ENCODE measurements around the gene LYRM4. TPM values are rescaled to one million over a fixed set of nuclear protein-coding genes. Genes with fewer than 3 reads are reported as not detected.

The LYRM4 gene
- polyA plus RNA-seq, 1 donor from 2014 or later, result 29.3 TPM

DNA sequence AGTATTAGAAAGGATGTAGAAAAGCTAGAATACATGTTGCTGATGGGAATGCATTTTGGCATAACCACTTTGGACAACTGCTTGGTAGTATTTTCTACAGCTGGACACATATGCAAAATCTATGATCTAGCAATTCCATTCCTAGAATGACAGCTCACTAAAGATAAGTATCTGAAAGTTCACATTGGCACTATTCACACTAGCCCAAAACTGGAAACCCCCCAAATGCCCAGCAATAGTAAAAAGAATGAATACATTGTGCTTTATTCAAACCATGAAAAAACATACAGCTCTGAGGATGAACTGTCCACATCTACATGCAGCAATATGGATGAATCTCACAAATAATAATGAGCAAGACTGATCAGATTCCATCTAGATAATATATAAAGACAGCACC, 96.7 kb downstream of the LYRM4 start:
- no peaks in the 10 kb centered on the region for H3K27me3 ChIP-seq (ENCODE audit: insufficient read depth, low read depth, low read length)
- H3K27ac ChIP-seq (ENCODE audit: low read length), result no peak overlapping the region
- H3K4me3 ChIP-seq (ENCODE audit: low read length), result no peak overlapping the region
- no peaks in the 10 kb centered on the region for H3K9me3 ChIP-seq (ENCODE audit: low read length)
- no peaks in the 10 kb centered on the region for H3K36me3 ChIP-seq (ENCODE audit: insufficient read depth, low read length)
- H2AFZ ChIP-seq (ENCODE audit: low read depth, low read length), result no peak overlapping the region
- H3K9me2 ChIP-seq (ENCODE audit: insufficient read depth, low read length), result no peaks in the 10 kb centered on the region
- H3K9ac ChIP-seq (ENCODE audit: low read length), result no peak overlapping the region
- no peaks in the 10 kb centered on the region for H3F3A ChIP-seq (ENCODE audit: insufficient read depth, low read length, poor library complexity, severe bottlenecking)
- TF ChIP-seq EP300 (conservative IDR thresholded peaks at IDR 0.05; ENCODE audit: poor library complexity, severe bottlenecking) (no peak), POLR2AphosphoS5 (IDR thresholded peaks at IDR 0.05) (no peak), EZH2 (IDR thresholded peaks at IDR 0.05; ENCODE audit: borderline replicate concordance, insufficient read depth, low read length, poor library complexity, severe bottlenecking) (no peak), MXI1 (conservative IDR thresholded peaks at IDR 0.05; ENCODE audit: poor library complexity, severe bottlenecking) (no peak), RAD21 (conservative IDR thresholded peaks at IDR 0.05) (no peak), REST (IDR thresholded peaks at IDR 0.05; ENCODE audit: borderline replicate concordance) (no peak), TAF1 (IDR thresholded peaks at IDR 0.05; ENCODE audit: low read depth) (no peak), SMC3 (conservative IDR thresholded peaks at IDR 0.05; ENCODE audit: poor library complexity) (no peak)
- TF ChIP-seq, protein P1, sequence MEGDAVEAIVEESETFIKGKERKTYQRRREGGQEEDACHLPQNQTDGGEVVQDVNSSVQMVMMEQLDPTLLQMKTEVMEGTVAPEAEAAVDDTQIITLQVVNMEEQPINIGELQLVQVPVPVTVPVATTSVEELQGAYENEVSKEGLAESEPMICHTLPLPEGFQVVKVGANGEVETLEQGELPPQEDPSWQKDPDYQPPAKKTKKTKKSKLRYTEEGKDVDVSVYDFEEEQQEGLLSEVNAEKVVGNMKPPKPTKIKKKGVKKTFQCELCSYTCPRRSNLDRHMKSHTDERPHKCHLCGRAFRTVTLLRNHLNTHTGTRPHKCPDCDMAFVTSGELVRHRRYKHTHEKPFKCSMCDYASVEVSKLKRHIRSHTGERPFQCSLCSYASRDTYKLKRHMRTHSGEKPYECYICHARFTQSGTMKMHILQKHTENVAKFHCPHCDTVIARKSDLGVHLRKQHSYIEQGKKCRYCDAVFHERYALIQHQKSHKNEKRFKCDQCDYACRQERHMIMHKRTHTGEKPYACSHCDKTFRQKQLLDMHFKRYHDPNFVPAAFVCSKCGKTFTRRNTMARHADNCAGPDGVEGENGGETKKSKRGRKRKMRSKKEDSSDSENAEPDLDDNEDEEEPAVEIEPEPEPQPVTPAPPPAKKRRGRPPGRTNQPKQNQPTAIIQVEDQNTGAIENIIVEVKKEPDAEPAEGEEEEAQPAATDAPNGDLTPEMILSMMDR (IDR thresholded peaks at IDR 0.05; ENCODE audit: poor library complexity, severe bottlenecking), result no peak
- H3K4me2 ChIP-seq (ENCODE audit: low read length), result no peak overlapping the region
- H3K79me2 ChIP-seq (replicated peaks; ENCODE audit: insufficient read depth, low read length), result no peaks in the 10 kb centered on the region
- no peaks in the 10 kb centered on the region for H4K20me1 ChIP-seq (ENCODE audit: insufficient read depth)

GRCh38 chr6:5163247-5163646, 97.5 kb downstream of the LYRM4 start:
- Histone ChIP-seq H3F3A (ENCODE audit: insufficient read depth, low read length, poor library complexity, severe bottlenecking) (no peaks in the 10 kb centered on the region), H3K9ac (ENCODE audit: low read length) (no peak overlapping the region), H3K36me3 (ENCODE audit: insufficient read depth, low read length) (no peaks in the 10 kb centered on the region), H3K9me2 (ENCODE audit: insufficient read depth, low read length) (no peaks in the 10 kb centered on the region), H2AFZ (ENCODE audit: low read depth, low read length) (no peak overlapping the region), H3K4me3 (ENCODE audit: low read length) (no peak overlapping the region), H3K27me3 (ENCODE audit: insufficient read depth, low read depth, low read length) (no peaks in the 10 kb centered on the region), H3K9me3 (ENCODE audit: low read length) (no peaks in the 10 kb centered on the region), H4K20me1 (ENCODE audit: insufficient read depth) (no peaks in the 10 kb centered on the region), H3K4me2 (ENCODE audit: low read length) (no peak overlapping the region), H3K79me2 (replicated peaks; ENCODE audit: insufficient read depth, low read length) (no peaks in the 10 kb centered on the region), H3K27ac (ENCODE audit: low read length) (no peak overlapping the region)
- TF ChIP-seq, protein P1 (IDR thresholded peaks at IDR 0.05; ENCODE audit: poor library complexity, severe bottlenecking), result no peak
- no peak for TF ChIP-seq EP300 (conservative IDR thresholded peaks at IDR 0.05; ENCODE audit: poor library complexity, severe bottlenecking)
- no peak for TF ChIP-seq EZH2 (IDR thresholded peaks at IDR 0.05; ENCODE audit: borderline replicate concordance, insufficient read depth, low read length, poor library complexity, severe bottlenecking)
- no peak for TF ChIP-seq TAF1 (IDR thresholded peaks at IDR 0.05; ENCODE audit: low read depth)
- TF ChIP-seq MXI1 (conservative IDR thresholded peaks at IDR 0.05; ENCODE audit: poor library complexity, severe bottlenecking), result no peak
- no peak for TF ChIP-seq REST (IDR thresholded peaks at IDR 0.05; ENCODE audit: borderline replicate concordance)
- no peak for TF ChIP-seq RAD21 (conservative IDR thresholded peaks at IDR 0.05)
- TF ChIP-seq SMC3 (conservative IDR thresholded peaks at IDR 0.05; ENCODE audit: poor library complexity), result no peak
- TF ChIP-seq POLR2AphosphoS5 (IDR thresholded peaks at IDR 0.05), result no peak

Data from neural cell (in vitro differentiated cells).